HG02763 (cell line): ENCODE results near the gene SMYD1.

Experiments
- ATAC-seq: cut with Tn5 transposase; IDR thresholded peaks from one replicate; pipeline ENCODE4 v1.9.1; 2021; ENCODE audit warnings: mild to moderate bottlenecking, moderate library complexity; ENCODE audit not compliant: unreplicated experiment

The SMYD1 gene

GRCh38 chr2:88121678-88122077 lies 54.1 kb downstream of the SMYD1 start:
- ATAC-seq: no peak

- ATAC-seq: no peak
Measured at GRCh38 chr2:88122141-88122884, 54.7 kb downstream of the SMYD1 start.

GRCh38 chr2:88123164-88123974 lies 55.7 kb downstream of the SMYD1 start:
- no peak for ATAC-seq

- ATAC-seq: no peak
Measured at GRCh38 chr2:88123975-88124917, 56.6 kb downstream of the SMYD1 start.

- ATAC-seq: no peak
Measured at GRCh38 chr2:88125344-88125923, 57.8 kb downstream of the SMYD1 start.

GRCh38 chr2:88125924-88126771 lies 58.5 kb downstream of the SMYD1 start:
- ATAC-seq: no peak

- no peak for ATAC-seq
Measured at GRCh38 chr2:88126772-88127637, 59.4 kb downstream of the SMYD1 start.

GRCh38 chr2:88127638-88127887 lies 59.9 kb downstream of the SMYD1 start:
- ATAC-seq: no peak

GRCh38 chr2:88127888-88128653 lies 60.4 kb downstream of the SMYD1 start, which contains the start of gene FABP1:
Gene FABP1, minus strand, starts transcription at chr2:88128062. Its CDS starts 45 bp downstream, at chr2:88128017.
- ATAC-seq: no peak

GRCh38 chr2:88128654-88129312 lies 61.2 kb downstream of the SMYD1 start:
- ATAC-seq: no peak

- no peak for ATAC-seq
Measured at GRCh38 chr2:88129313-88129959, 61.8 kb downstream of the SMYD1 start.

- ATAC-seq: no peak
Measured at GRCh38 chr2:88131201-88131998, 63.8 kb downstream of the SMYD1 start.

GRCh38 chr2:88131999-88132368 lies 64.4 kb downstream of the SMYD1 start:
- ATAC-seq: no peak

GRCh38 chr2:88133875-88134274 lies 66.2 kb downstream of the SMYD1 start:
- ATAC-seq: no peak

- no peak for ATAC-seq
Measured at GRCh38 chr2:88136817-88137216, 69.2 kb downstream of the SMYD1 start.

GRCh38 chr2:88137833-88138232 lies 70.2 kb downstream of the SMYD1 start:
- ATAC-seq: no peak
